ENCODE data around the gene MACROD1.

DNA sequence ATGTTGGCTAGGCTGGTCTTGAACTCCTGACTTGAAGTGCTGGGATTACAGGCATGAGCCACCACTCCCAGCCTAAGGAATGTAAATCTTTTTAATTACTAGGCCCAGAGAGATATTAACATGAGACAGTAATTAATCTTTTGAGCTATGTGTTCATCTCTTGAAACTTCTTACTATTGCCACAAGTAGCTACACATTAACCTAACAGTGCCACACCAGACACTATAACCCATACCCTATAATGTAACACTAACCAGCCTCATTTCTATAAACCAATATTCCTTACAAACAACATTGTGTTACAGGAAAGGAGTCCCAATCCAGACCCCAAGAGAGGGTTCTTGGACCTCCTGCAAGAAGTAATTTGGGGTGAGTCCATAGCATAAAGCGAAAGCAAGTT is 199.5 kb downstream of the MACROD1 start:
- TF ChIP-seq GATA2 (IDR thresholded peaks at IDR 0.05; ENCODE audit: low read depth, low read length) = no peak
- TF ChIP-seq GATA3 (IDR thresholded peaks at IDR 0.05; ENCODE audit: low read depth, low read length) = no peak
